ENCODE results near the gene FAR2. TPM values are rescaled to one million over a fixed set of nuclear protein-coding genes. Genes with fewer than 3 reads are reported as not detected.

The FAR2 gene
- total RNA-seq, 1 donor from 2014 or later = 11.3 TPM

DNA sequence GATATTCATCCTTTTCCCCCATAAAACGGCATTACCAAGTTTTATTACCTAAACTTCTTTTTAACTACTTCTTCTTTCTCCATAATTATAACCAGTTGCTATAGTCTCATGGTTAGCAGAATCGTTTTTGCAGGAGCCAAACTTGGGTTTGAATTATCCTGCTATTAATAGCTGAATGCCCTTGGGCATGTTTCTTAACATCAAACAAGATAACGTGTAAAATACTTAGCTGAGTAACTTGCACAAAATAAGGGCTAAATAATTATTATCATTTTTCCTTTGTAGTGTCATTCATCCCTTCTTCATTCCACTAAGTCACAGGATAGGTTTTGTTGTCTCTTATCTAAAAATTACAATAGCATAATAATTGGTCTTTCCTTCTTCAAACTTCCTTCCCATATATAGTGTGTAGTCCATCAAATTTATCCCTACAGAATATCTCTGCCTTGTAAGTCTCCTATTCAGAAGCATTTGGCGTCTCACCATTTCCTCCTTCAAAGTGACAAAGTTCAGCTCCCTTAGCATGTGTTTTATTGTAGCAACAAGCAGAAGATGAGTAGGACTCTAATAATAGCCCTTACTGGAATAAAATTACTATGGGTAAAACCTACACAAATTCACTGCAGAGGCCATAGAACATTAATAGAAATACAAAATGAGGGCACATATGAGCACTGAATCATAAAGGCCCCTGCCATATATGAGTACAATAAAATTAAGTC is 63.8 kb downstream of the FAR2 start:
- Histone ChIP-seq H3K27me3 (no peaks in the 10 kb centered on the region), H3K4me3 (no peak overlapping the region), H3K36me3 (no peaks in the 10 kb centered on the region), H3K4me1 (no peaks in the 10 kb centered on the region), H3K9me3 (no peaks in the 10 kb centered on the region), H3K27ac (no peak overlapping the region)
- no peak for DNase-seq (ENCODE audit: low spot score in 2 of 2)
- intact Hi-C loops (cut with DNase I) = no loop called here
- TF ChIP-seq, protein P1, sequence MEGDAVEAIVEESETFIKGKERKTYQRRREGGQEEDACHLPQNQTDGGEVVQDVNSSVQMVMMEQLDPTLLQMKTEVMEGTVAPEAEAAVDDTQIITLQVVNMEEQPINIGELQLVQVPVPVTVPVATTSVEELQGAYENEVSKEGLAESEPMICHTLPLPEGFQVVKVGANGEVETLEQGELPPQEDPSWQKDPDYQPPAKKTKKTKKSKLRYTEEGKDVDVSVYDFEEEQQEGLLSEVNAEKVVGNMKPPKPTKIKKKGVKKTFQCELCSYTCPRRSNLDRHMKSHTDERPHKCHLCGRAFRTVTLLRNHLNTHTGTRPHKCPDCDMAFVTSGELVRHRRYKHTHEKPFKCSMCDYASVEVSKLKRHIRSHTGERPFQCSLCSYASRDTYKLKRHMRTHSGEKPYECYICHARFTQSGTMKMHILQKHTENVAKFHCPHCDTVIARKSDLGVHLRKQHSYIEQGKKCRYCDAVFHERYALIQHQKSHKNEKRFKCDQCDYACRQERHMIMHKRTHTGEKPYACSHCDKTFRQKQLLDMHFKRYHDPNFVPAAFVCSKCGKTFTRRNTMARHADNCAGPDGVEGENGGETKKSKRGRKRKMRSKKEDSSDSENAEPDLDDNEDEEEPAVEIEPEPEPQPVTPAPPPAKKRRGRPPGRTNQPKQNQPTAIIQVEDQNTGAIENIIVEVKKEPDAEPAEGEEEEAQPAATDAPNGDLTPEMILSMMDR (IDR thresholded peaks at IDR 0.05) = no peak

DNA sequence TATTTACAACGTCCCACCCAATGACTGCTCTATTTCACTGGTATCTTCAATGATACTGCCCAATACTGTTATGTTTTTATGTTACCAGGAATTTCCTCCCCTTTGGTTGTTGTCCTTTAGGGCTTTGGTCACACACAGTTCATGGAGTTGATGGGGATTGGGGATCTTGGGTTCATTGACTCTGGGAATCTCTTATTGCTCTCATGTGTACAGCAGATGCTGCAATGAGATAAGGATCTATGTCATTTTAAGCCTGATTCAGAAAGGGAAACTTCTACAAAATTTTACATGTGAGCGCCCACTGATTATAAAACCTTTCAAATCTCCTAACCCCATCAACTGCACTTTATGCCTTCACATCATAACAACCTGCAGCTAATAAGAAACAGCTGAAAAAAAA is 67.2 kb downstream of the FAR2 start:
- TF ChIP-seq, protein P1 (IDR thresholded peaks at IDR 0.05) = no peak
- no peaks in the 10 kb centered on the region for H3K9me3 ChIP-seq
- H3K27me3 ChIP-seq = no peaks in the 10 kb centered on the region
- no peaks in the 10 kb centered on the region for H3K4me1 ChIP-seq
- no peak overlapping the region for H3K27ac ChIP-seq
- H3K4me3 ChIP-seq = no peak overlapping the region
- DNase-seq (ENCODE audit: low spot score in 2 of 2) = no peak
- no peaks in the 10 kb centered on the region for H3K36me3 ChIP-seq
- intact Hi-C loops (cut with DNase I) = no loop called here

DNA sequence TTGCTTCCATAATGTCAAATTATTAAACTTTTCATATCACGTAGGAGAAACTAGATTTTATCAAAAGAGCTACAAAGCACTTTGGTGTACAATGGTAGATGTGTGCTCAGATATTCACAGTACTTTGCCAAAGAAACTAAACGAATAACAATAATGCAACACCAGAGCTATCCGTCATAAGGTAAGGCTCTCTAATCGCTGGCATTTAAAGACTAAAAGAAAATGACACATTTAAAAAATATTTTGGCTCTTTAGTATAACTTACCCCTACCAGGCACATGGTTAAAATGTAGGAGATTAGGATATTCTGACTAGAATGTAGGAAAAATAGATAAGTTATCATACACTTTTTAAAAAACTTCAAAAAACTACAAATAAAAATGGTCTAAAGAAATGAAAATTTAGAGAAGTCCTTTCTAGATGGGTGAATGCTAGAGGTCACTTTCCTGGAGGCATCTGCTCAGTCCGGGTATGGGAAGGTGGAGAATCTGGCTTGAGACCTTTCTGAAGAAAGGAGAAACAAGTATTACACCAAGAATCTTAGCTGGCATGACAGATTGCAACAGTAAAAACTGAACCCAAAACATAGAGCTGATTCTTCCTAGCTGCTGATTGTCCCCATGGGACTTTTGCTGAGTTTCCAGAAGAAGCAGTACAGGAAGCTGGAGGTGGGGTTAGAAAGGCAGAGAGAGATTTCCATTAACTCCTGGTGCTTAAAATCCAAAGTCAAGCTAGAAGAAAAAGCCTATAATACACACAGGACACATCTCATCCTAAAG is 67.9 kb downstream of the FAR2 start:
- no peaks in the 10 kb centered on the region for H3K36me3 ChIP-seq
- H3K4me3 ChIP-seq = no peak overlapping the region
- intact Hi-C loops (cut with DNase I) = no loop called here
- no peak overlapping the region for H3K27ac ChIP-seq
- no peaks in the 10 kb centered on the region for H3K9me3 ChIP-seq
- TF ChIP-seq, protein P1 (IDR thresholded peaks at IDR 0.05) = no peak
- no peaks in the 10 kb centered on the region for H3K27me3 ChIP-seq
- no peak for DNase-seq (ENCODE audit: low spot score in 2 of 2)
- H3K4me1 ChIP-seq = no peaks in the 10 kb centered on the region

DNA sequence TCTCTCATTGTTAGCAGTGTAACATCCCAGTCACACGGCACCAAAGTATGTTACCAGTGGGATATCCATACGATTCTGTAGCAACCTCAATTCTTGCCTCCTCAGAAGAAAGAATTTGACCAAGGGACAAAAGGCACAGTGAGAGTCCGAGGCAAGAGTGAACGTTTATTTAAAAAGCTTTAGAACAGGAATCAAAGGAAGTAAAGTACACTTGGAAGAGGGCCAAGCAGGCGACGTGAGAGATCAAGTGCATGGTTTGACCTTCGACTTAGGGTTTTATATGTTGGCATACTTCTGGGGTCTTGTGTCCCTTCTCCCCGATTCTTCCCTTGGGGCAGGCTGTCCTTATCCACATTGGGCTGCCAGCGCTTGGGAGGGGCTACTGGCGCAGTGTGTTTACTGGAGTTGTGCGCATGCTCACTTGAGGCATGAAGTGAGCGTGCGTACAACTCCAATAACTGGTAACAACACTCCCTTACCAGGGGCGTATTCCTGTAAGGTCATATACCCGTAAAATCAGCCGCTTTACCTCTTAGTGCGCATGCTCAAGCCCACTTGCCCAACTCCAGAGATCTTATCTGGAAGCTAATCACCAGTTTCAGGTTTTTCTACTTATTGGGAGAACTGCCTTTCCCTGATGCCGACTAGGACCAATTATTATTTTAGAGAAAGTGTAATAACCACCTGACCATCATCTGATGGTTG is 71.7 kb downstream of the FAR2 start:
- Histone ChIP-seq H3K27ac (no peak overlapping the region), H3K9me3 (no peaks in the 10 kb centered on the region), H3K27me3 (no peaks in the 10 kb centered on the region), H3K4me3 (no peak overlapping the region), H3K36me3 (no peaks in the 10 kb centered on the region), H3K4me1 (no peaks in the 10 kb centered on the region)
- DNase-seq (ENCODE audit: low spot score in 2 of 2) = no peak
- TF ChIP-seq, protein P1 (IDR thresholded peaks at IDR 0.05) = no peak
- intact Hi-C loops (cut with DNase I) = no loop called here

DNA sequence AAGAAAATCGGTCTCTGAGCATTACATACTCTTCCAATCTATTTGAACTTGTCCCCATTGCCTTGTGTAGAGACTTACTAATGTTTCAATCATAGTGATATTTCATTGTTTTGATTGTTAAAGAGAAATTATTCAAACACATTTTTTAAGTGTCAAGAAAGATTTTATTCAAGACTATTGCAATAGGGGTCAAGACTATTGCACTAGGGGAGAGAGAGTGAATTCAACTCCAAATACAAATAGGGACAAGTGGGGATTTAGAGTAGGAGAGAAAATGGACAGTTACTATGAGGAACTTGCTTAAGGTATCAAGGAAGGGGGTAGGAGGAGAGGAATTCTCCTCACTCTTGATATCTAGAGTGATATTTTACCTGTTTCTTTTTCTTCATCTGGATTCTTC is 73.1 kb downstream of the FAR2 start:
- H3K4me1 ChIP-seq = no peaks in the 10 kb centered on the region
- H3K36me3 ChIP-seq = no peaks in the 10 kb centered on the region
- no peaks in the 10 kb centered on the region for H3K27me3 ChIP-seq
- no peaks in the 10 kb centered on the region for H3K9me3 ChIP-seq
- TF ChIP-seq, protein P1 (IDR thresholded peaks at IDR 0.05) = no peak
- intact Hi-C loops (cut with DNase I) = no loop called here
- H3K4me3 ChIP-seq = no peak overlapping the region
- DNase-seq (ENCODE audit: low spot score in 2 of 2) = no peak
- no peak overlapping the region for H3K27ac ChIP-seq
